ENCODE data around the gene AP3S2.

AP3S2 gene

DNA sequence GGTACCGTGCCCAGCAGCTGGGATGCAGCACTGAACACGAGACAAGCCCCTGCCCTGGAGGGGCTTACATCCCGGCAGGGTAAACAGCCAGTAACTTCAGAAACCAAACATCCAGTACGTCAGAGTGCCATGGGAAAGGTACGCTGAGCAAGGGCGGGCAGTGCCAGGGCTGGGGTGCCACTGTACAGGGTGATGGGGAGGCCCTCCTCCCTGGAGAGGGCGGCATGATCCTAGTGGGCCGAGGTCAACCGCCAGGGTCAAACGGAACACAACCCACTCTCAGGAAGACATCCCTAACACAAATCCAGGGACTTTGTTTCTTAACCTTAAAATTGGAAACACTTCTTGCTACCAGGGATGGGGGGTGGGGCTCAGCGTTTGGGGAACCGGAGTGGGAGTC, 63.2 kb downstream of the AP3S2 start:
- no peak for DNase-seq

DNA sequence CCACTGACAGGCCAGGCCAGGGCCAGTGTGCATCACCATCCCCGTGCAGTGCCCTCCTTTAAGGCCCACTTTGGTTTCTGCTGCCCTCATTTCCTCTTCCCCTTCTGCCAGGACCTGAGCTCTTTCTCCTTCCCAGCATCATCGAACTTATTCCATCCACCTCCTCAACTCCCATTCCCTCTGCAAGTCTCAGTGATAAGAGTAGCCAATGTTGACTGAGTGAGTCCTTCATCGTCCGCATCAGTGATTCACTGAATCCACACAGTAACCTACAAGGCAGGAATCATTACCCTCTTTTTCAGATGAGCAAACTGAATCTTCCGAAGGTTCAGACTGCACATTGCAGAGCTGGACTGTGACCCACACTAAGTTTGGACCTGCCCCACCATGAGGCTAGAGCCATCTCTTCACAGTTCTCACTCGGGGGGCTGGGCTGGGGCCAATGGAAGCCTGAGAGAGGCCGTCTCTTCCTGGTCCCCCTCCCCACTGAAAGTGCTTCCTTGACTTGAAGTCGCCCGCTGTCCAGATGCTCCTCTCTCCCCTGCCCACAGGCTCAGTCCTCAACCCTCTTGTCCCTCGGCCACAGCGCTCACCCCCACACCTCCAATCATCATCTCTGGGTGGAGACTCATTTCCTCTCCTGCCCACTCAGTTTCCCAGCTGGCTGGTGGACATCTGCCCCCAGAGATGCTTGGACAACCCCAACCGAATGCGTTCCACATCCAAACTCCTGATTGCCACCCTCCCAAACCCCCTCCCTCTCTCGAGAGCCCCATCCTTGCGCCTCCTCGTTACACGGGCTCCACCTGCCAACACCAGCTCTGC, 64.0 kb downstream of the AP3S2 start:
- no peak for DNase-seq

DNA sequence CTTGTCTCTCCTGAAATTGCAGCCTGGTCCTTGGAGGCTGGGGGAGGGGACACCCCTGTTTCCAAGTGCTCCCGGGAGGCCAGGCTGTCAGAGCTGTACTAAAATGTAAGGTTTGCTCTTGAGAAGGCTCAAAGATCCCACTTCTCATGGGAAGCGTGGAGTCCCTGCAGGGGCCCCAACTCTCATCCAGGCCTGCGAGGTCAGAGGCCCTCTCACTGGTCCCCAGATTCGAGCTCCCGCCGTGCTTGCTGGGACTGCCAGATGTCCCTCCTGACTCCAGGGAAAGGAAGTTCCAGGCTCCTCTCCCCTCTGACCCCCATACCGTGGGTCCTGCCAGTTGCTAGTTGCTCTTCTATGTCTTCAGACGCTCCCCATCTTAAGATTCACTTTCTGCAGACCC, 64.6 kb downstream of the AP3S2 start:
- no peak for DNase-seq

DNA sequence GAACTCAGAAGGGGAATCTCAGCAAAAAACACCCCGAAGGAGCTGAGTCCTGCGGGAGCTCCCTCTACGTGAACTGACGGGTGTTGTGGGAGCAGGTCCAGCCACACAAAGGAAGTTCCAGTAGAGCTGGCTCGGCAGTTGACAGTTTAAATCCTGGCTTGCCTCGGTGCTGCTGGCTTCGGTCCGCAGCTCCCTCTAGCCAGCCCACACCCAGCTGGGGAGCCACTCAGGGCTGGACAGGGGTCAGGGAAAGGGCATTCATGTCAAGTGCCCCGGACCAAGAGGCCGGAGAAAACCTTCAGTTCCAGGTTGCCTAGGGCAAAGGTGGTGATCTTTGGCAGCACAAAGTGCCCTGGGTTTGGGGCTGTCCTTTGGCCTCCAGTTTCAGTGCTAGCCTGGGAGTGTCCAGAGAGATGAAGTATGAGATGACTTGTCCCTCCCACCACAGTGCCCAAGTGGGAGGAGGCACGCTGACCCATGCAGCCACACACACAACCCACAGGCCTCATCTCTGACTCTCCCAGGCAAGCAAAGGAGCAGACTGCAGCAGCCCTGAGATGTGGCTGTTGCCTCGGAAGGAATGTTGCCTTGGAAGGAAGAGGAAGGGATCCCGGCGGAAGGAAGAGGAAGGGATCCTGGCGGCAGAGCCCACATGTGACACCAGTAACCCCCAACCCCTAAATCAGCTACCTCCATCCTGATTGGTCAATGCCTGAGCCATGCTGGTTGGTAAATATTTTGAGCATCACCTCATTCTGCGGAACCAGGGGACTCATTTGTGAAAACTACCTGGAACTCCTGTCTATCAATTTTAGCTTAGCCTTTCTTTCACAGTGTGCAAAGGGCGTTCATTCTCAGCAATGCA, 65.3 kb downstream of the AP3S2 start:
- peak; percentile 81 for DNase-seq

DNA sequence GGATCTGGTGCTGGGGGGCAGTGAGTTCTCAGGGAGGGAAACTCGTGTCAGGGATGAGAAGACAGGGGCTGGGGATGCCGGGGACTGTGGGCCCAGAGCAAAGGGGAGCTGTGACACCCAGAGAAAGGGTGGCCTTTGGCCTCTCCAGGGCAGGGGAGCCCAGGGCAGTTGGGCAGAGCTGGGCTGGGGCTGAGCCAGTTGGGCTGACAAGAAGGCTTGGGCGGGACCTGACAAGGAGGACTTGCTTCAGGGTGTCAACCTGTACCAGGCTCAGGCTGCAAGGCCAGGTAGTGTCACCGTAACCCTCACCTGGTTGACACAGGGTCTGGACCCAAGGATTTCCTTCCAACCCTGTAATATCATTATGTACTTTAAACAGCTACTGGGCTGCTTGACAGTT, 66.0 kb downstream of the AP3S2 start:
- no peak for DNase-seq

DNA sequence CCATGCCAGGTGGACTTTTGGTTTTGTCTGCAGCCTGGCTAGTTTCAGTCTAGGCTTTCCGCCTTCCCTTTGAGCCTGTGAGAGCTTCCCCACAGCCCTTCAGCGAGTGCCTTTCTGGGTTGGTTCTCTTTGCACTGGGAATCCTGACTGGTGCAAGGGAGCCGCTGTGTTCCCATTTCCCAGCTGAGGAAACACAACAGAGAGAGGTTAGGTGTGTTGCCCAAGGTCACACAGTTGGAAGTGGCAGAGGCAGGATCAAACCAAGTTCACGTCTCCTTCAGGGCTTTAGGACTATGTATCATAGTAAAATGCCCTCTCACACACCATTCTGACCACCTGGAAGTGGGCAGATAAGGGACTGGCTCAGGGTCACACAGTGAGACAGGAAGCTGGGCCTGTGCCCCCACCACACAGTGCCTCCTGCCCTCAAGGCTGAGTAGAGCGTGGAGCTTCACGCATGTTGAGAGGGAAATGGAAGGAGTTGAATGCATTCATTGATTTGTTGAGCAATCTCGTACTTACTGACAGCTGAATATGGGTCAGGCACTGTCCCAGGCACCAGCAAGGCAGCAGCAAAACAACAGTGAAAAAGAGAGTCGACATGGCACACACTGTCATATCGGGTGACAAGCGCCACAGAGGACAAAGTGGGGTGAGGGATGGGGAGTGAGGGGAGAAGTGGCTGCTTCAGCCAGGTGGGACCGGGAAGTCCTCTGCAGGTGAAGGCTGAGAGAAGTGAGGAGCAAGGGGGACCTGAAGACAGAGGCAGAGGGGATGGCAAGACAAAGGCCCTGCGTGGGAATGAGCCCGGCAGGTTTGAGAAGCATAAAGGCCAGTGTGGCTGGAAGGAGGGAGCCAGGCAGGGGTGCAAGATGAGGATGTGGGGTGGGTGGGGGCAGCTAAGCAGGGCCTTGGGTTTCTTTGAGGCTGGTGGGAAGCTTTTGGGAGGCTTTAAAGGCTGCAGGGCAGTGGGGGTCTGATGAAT, 66.8 kb downstream of the AP3S2 start:
- no peak for DNase-seq

DNA sequence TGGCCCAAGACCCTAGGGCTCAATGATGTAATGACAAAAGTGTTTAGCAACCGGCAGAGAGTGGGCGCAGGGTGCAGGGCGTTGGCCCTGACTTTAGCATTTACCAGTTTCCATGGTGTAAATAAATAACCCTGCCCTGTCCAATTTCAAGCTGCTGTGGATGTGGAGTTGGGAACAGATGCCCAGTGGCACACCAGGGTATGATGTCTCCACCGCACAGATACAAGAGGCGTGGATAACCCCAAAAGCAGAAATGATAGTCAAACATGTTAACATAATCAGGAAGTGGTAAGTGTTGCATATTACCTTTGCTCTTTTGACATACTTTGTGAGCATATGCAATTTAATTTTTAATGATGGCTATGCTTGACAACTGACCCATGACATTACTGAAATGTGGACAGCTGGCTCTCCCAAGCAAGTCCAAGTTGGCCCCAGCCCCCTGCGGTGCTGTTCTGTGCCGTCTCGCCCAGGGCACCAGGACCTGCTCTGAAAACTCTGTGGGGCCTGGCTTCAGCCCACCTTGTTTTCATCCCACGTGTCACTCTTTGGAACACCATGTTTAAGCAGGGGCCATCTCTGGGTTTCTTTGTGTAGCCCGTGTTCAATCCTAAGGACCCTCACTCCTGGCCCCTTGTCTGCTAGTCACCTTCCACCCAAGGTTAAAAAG, 68.4 kb downstream of the AP3S2 start:
- DNase-seq = peak; percentile 92

DNA sequence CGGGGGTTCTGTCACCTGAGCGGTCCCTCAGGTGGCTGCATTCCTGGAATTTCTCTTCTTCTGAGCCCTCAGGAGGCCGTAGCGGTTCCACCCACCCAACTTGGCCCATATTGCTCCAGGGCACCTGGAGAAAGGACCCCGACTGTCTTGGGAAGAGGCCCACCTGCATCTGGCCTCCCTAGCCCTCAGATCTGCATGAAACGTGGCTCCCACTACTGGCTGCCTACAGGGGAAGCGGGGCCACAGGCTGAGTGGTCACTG, 69.3 kb downstream of the AP3S2 start:
- DNase-seq = no peak

DNA sequence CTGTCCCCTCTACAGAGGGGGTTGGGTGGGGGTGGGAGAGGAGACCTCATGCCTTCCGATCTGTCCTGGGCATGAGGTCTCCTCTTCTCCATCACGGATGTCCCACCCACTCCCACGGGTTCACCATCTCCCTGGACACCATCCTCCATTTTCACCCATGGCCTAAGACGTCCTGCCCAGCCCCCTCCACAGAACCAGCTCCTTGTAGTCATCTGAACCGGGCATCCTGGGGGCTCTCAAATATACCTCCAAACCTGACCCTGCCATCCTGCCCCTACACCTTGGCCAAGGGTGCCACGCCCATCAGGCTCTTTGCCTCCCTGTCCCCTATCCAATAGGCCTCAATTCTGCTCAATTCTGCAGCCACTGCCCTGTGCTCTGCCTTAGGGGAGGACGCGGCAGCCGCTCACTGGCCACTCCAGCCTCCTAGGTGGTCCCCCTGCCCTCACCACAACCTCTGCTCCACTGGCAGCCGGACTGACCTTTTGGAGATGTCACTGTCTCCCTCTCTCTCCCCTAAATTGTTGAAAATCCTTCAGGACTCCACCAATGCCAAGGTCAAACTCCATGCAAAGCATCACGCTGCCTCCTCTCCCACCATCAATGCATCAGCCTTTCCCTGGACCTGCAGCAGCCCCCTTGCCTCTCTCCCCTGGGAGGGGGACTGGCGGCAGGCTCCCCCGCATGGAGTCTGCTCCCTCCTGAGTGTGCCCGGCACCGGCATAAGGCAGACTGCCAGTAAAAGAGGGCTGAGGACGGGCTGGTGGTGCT, 69.8 kb downstream of the AP3S2 start:
- no peak for DNase-seq

DNA sequence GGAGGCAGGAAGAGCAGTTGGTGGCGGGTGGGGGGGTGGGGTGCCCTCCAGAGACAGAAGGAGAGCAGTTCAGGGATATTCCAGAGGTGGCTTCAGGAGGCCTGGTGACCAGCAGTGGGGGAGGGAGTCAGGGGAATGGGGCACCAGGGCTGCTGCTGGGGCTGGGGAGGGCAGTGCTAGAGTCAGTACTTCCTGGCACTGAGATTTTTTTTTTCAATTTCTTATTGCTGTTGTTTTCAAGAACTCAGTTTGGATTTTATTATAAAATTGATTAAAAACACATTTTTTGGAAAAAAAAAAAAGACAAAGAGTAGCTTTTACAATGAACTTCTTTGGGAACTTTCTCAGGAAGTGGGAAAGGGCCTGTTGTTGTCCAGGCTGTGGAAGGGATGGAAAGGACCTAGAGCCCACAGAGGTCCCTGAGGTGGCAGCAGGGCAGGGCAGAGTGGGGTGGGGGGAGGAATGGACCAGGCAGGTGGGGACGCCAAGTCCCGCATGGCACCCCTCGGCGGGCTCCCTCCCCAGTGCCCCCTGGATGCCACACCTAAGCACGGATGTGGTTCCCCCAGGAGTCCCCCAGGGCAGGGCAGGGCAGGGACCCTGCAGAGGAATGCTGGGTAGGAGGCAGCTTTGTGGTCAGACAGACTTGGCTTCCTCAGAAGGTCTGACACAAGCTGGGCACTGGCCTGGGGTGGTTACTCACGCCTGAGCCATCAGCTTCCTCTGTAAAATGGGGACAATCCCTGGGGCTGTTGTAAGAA, 70.7 kb downstream of the AP3S2 start:
- DNase-seq = peak; percentile 90

DNA sequence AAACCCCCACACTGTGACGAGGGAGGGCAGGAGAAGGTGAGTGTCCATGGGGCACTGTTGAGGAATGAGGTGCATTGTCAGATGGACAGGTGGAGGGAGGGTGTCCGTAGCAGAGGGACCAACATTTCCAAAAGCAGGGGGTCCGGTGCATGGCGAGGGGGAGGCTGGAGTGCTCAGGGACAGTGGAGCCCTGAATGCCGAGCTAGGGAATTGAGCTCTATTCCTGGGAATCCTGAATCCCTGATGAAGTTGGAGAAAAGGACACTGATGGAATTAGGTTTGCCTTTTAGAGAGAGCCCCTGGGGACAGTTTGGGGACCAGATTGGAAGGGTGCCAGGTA, 71.2 kb downstream of the AP3S2 start:
- no peak for DNase-seq

DNA sequence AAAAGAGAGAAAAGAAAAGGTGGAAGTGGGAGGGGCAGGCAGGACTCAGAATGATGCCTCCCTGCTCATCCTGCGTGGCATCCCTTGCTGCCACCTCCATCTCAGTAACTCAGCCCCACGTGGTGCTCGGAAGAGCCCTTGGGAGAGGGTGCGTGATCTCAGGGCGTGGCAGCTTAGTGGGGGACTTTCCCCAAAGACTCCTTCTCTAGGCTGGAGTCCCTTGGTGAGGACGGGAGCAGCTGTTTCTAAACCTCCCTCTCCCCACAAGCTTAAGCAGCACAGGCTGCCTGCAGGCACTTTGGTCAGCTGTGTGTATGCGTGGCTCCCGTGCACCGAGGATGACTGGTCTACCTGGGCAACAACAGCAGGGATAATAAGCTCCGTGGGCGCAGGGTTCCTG, 71.8 kb downstream of the AP3S2 start:
- DNase-seq = peak; percentile 93

DNA sequence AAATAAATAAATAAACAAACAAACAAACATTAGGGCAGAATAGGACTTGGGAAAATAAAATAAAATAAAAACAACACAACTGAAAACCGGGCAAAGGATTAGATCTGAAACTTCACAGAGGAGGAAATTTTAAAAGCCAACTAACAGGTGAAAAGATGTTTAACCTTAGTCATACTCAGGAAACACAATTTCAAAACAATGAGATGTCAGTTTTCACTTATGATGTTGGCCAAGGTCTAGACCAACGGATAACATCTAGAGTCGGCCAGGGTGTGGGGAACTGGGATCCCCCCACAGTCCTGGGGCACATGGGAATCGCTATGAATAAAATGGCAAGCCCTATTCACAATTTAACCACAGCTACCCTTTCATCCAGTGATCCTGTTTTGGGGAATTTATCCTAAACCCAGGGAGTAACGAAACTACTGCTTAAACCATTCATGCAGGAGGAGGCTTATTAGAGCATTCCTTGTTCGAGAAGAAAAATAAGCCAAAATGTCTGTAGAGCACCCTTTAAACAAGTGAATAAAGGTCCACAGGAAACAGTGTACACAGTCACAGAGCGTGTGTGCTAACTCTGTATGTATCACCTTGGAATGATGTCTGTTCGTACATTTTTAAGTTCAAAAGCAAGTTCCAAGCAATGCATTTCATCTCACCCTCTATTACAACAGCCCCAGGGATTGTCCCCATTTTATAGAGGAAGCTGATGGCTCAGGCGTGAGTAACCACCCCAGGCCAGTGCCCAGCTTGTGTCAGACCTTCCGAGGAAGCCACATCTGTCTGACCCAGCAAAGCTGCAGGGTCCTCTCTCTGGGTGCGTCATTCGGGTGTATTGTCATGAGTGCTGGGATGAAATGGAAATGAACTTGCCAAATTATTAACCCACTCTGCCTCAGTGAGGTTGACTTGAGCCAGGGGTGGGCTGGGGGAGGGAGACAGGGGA, 72.9 kb downstream of the AP3S2 start:
- DNase-seq = peak; percentile 97

DNA sequence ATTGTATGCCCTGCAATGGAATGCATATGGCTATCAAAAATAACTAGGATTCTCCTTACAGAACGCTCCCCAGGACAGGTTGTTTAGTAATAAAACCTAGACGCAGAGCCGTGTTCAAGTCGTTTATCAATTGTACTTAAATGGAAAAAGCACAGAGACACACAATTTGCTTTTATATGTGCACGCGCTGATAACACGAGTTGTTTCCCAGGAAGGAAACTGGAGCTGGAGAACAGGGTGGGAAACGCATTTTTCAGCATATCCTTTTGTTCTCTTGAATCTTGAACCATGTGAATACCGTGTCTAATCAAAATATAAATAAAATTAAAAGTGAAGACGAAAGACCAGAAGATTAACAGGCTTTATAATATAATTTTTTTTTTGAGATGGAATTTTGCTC, 75.5 kb downstream of the AP3S2 start:
- no peak for DNase-seq

DNA sequence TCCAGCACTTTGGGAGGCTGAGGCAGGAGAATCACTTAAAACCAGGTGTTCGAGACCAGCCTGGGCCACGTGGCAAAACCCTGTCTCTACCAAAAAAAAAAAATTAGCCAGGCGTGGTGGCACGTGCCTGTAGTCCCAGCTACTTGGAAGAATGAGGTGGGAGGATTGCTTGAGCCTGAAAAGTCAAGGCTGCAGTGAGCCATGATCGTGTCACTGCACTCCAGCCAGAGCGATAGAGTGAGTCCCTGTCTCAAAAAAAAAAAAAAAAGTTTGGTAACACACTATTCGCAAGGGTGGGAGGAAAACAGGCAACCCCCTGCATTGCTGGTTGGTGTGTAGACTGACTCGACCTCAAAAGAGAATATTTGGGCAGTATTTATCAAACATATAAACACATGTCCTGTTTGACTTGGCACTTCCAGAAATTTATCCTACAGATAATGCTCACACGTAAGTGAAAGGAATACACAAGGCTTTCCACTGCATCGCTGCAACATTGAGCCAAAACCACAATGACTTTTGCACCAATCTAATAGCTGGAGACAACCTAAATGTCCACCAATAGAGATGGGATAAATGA, 76.0 kb downstream of the AP3S2 start:
- DNase-seq = no peak

DNA sequence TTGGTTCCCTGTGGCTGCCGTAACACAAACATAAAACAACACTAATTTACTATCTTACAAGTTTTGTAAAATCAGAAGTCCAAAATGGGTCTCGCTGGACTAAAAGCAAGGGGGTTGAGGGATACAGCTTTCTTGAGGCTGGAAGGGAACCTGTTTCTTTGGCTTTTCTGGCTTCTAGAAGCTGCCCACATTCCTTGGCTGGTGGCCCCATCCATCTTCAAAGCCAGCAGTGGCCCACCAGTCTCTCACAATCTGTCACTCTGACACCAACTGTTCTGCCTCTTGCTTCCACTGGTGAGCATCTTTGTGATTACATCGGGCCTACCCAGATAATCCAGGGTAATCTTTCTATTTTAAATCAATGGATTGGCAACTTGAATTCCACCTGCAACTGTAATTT, 78.0 kb downstream of the AP3S2 start:
- DNase-seq = no peak

DNA sequence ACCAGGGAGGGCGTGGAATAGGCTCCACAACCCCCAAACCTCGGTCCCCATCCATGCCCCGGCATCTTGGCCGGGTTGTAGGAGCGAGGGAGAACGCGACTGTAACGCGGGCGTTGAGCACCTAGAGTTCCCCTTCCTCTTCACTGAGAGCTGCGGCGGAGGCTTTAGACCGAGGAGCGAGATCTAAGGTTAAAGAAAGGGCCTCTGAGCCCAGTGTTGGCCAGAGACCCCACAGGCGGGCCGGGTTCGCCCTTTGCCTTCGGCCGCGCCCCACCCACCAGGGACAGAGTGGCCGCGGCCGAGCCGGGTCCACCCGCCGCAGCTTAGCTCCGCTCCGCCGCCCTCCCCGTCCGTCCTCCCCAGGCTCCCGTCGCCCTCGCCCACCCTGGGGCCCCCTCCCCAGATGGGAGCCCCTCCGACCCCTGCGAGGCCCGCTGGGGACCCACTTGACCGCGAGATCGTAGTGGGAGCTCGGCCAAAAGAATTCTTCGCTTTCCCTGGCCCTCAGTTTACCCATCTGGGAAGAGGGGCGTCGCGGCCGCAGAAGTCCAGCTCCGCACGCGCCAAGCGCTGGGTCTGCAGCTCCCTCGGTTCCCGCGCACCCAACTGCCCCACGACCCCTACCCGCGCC, 79.6 kb downstream of the AP3S2 start:
- DNase-seq = peak; percentile 62

DNA sequence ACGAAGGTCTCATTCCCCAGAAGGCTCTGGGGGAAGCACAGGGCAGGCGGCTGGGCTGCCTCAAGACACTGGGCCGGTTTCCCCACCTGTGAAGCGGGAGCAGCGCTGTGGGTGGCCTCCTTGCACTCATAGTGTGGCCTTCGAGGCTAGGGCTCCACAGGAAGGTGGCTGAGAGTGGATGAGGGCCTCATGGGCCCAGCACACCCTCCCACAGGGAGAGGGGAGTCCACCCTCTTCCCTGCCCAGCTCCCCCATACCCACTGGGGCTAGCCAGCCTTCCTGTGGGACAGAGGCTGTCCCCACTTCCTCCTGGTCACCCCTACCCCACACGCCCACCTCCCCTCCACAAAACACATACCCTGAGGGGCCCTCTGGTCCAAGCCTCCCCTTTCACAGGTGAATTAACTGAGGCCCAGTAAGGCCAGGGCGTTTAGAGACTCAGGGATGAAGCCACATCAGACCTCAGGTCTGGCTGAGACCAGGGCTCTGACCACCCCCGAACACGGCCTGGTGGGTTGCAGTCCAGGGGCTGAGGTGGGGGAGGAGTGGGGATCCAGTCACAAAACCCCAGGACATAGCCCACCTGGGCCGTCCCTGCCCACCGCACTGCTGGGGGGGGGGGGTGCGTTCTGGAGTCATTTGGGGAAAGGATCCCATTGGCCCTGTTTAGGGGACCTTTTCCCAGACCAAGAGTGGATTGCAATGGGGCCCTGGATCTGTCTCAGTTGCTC, 80.2 kb downstream of the AP3S2 start:
- DNase-seq = no peak

Data from suppressor macrophage treated with lipopolysaccharide for 4 hours (primary cell).